NCI-H1092 (cell line): ENCODE data around the gene FYB1.
"Not testable (repeated sequence)": the region's sequence is repeated elsewhere in the genome, so short reads cannot be mapped to it uniquely, and the experiment has no call there.

ENCODE experiments used
- DNase-seq: peaks from one replicate; lab custom pipeline; 2025; lab: John Stamatoyannopoulos, UW

The FYB1 gene

DNA sequence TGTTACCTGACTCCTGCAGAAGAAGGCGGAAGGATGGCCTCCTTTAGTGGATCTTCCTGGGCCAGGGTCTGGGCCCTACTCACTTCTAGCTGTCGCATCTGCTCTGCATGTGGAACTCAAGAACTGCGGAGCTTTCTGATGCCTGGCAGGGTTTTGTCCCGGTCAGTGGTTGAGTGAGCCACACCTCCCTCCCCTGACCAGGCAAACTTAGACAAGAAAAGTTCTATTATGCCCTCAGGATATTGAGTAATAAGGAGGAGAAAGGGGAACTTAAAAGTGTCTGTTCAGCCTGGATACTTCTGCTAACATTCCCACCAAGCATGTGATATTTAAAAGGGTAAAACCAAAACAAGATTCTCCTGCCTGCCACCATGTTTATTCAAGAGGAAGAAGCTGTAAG is at the start of gene FYB1:
Gene FYB1, minus strand, starts transcription at position 127 of the 400 bp plus-strand sequence. CDS start 16,603 bp downstream, outside the sequence.
- no peak for DNase-seq

DNA sequence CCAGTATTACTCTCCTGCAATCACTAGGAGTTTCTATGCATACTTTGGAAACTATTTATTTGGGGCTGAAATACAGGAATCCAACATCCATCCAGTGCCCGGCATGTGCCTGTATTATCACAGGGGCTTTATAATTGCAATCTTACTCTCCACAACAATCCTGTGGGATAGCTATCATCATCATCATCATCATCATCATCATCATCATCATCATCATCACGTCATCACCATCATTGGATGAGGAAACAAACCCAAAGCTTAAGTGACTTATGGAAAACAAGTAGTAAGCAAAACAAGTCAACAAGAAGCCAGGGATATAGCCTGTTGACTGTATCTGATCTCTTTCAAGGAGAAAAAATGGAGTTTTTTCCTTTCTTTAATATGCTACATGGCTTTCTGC is 47.8 kb upstream of the FYB1 start:
- DNase-seq = no peak

- DNase-seq = no peak
Measured at GRCh38 chr5:39266442-39266841, 47.1 kb upstream of the FYB1 start.

GRCh38 chr5:39264528-39264927 is 45.2 kb upstream of the FYB1 start:
- DNase-seq = no peak

DNA sequence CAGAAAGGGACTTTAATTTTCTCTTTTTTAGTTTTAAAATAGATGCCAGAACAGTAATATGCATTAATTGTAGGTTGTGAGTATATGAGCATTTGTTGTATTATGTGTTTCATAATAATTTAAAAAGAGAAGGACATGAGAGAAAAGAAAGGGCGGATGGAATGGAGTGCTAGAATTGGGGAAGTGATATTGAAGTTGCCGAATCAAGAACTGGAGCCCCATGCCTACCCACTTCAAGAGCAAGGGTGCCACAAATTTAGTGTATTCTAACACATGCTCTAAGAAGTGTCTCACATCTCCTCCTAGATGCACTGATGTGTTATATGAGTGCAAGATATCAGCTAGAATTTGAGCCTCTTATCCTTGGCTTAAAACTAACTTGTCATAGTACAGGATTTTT is 43.6 kb upstream of the FYB1 start:
- no peak for DNase-seq

DNA sequence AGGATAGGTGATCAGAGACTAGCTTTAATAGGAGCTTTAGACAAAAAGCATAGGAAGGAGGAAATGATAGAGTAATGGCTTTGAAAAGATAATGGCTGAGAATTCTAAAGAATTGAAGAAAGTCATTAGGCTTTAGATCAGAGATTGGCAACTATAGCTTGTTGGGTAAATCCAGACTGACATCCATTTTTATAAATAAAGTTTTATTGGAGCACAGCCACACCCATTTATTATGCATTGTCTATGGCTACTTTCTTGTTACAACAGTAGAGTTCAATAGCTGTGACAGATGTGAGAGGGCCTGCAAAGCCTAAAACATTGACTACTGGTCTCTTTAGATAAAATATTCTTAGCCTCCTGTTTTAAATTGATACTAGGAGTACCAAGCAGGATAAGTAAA is 40.7 kb upstream of the FYB1 start:
- no peak for DNase-seq

DNA sequence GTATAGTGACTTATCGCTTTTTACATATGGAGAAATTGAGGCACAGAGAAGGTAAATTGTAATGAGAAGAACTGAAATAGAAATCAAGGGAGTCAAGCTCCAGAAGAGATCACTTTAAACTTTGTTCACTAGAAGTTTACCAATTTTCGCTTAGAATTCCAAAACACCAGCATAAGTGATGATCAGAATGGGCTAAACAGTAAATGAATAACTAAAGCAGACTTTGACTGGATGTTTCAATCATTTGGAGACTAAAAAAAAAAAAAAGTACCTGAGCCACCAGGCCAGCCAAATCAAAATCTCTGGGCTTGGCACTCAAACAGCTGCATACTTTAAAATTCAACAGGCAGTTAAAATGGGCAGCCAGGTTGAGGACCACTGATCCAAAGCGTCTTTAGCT is 38.2 kb upstream of the FYB1 start:
- DNase-seq = no peak

- DNase-seq = no peak
Measured at GRCh38 chr5:39256477-39257235, 37.3 kb upstream of the FYB1 start.

- DNase-seq = no peak
Measured at GRCh38 chr5:39255406-39255805, 36.0 kb upstream of the FYB1 start.

- DNase-seq = no peak
Measured at GRCh38 chr5:39254671-39255070, 35.3 kb upstream of the FYB1 start.

DNA sequence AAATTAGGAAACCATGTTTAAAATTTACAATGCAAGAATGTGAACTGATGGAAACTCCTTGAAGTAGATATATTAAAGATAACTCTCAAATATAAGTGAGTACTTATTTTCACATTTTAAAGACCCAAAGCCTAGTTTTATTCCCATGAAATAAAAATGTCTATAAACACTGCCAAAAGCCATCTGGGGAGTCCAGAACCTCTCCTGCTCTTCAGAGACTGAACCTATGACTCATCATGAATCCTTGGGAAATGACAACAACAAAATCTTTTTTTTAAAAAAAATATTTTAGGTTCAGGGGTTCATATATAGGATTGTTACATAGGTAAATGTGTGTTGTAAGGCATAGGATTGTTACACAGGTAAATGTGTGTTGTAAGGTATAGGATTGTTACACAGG is 33.8 kb upstream of the FYB1 start:
- DNase-seq = no peak

- no peak for DNase-seq
Measured at GRCh38 chr5:39249564-39250274, 30.4 kb upstream of the FYB1 start.

GRCh38 chr5:39249069-39249468 is 29.7 kb upstream of the FYB1 start:
- no peak for DNase-seq

- DNase-seq = no peak
Measured at GRCh38 chr5:39240750-39241149, 21.4 kb upstream of the FYB1 start.

DNA sequence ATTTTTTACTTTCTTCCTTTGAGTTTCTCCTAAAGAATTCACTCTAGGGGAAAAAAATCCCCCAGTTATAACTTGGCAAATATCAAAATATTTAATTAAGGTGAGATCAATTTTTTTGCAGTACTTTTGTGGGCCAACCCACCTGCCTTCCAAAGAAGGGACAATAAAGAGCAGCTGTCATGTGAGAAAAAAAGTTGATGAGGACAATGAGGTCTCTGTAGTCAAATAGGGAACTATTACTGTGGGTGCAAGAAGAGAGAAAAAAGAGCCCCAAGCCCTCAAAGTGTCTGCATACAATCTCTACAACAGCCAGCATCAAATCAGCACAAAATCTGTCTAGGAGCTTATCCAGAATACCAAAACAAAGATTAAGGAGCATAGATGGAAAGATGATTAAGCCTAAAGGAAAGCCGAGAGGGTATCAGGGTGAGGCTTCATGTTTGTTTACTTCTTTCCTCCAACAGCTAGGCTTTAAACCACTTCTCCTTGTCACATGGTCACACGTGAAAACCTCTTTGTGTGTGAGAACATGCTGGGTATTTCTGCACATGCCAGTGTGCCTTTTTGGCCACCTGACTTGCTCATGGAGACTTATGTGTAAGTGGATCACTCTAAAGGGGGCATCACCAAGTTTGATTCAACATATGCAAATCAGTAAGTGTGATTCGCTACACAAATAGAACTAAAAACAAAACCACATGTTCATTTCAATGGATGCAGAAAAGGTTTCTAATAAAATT is 19.2 kb upstream of the FYB1 start:
- no peak for DNase-seq

DNA sequence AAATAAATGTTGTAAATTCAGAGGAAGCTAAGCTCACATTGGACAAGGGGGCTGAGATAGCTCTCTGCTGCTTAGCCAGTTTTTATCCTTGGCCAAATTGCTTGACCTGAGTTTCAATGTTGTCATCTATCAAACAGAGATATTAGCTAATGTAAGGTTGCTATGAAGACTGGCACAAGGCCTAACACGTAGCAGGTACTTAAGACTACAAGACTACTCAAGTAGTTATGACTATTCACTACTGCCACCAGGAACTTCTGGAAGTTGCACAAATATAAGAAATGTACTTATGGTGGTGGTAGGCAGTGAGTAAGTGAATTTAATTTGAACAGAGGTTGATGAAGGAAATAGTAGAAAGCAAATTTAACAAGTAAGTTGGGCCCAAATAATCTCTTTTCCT is 17.4 kb upstream of the FYB1 start:
- no peak for DNase-seq

DNA sequence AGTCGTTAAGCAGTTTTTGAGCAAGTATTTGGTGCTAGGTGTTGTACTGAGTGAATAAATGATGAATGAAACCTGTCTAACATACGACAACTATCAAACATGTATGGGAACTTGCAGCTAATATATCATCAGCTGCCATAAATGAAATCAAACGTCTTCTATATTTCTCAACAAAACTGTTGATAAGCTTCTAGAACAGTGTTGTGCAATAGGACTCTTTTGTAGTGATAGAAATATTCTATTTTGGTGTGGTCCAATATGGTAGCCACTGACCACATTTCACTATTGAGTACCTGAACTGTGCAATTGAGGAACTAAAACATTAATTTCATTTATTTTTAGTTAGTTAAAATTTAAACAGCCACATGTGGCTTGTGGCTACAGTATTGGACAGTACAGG is 16.3 kb upstream of the FYB1 start:
- DNase-seq = no peak

GRCh38 chr5:39234494-39234893 is 15.1 kb upstream of the FYB1 start:
- DNase-seq = not testable (repeated sequence)

- DNase-seq = no peak
Measured at GRCh38 chr5:39233783-39234182, 14.4 kb upstream of the FYB1 start.

DNA sequence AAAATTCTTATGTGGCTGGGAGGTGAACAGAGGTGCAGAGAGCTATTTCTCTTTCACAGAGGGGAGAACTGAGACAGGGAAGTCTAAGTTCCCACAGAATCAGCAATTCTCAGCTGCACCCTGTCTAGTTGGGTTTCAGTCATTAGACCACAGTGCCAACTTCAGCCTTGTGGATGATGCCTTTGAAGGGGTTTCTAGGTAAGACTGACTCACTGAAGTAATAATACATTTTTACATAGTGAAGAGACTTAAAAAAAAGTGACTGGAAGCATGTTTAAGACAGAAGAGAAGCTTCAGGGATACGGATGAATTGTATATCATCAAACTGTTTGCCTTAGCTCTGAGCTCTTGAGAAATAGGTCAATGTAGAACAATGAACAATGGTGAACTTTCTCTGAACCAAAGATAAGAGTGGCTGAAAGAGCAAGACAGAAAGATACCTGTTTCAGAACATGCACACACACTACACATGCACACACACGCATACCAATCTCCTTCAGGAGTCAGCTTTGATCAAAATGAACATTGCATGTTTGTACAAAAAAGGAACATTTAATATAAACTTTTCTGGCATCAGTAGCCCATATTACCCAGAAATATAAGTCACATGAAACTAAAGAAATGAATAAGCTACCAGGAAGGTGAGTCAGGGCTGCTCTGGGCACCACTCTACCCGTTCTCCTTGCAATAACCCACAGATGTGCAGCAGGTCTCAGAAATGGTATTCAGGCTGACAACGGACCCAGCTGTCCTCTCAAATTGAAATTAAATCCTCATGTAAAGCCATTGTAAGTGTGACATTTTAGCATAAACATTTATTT is 12.6 kb upstream of the FYB1 start:
- DNase-seq = no peak

DNA sequence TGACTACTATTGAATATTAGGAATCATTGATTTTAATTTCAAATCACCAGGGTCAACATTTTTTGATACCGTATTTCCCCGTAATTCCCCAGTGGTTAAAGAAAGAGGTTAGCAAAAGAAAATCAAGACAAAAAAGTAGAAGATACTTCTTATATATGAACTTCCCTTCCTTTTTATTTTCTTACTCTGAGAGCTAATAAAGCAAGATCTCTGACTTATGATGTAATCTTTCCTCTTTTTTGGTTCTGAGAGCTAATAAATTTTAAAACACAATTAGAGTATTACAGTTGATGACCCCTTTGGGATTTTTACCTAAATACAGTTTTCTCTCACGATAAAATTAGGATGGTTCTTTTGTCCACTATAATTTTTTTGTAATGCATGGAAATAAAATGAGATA is 9.2 kb upstream of the FYB1 start:
- DNase-seq = no peak

GRCh38 chr5:39226558-39226957 is 7.2 kb upstream of the FYB1 start:
- DNase-seq = no peak
